ENCODE measurements around the gene LMTK3. TPM values are rescaled to one million over a fixed set of nuclear protein-coding genes. Genes with fewer than 3 reads are reported as not detected.
"Not testable (repeated sequence)": the region's sequence is repeated elsewhere in the genome, so short reads cannot be mapped to it uniquely, and the experiment has no call there.

Gene LMTK3
- total RNA-seq, 1 donor from 2014 or later, result 0.43 TPM

DNA sequence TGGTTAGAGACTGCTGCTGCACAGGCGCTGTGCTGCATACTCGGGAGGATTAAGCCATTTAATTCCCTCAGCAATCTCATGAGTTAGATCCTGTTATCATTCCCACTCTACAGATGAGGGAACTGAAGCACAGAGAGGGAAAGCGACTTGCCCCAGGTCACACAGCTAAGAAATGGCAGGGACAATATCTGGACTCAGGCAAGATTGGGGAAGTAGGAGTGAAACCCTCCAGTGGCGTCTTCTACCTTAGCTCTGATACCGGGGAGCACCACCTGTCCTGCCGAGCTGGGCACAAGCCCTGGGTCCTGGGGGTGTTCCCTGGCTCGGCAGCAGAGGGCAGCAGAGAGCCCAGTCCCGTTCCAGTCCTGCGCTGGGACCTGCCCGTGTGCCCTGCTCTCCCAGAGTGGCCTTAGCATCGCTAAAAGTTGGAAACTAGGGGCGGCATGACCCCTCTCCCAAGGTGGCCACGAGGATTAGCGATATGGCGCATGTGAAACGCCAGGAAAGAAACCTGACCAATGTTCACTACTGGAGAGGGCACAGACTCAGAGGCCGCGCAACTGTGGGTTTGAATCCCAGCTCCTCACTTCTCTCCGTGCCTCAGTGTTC lies 21.9 kb downstream of the LMTK3 start:
- peak; percentile 81 for ATAC-seq
- peak; percentile 82 for DNase-seq (ENCODE audit: low spot score)

DNA sequence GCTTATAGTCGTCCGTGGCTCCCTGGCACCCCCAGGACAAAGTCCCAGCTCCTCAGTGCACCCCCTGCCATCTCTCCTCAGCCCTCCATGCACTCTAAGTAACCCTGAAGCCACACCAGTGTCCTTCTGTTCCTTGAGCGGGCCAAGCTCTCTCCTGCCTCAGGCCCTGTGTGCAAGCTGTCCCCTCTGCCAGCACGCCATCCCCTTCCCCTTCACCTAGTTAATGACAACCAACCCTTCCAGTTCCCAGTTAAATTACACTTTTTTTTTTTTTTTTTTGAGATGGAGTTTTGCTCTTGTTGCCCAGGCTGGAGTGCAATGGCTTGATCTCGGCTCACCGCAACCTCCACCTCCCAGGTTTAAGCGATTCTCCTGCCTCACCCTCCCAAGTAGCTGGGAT lies 23.2 kb downstream of the LMTK3 start:
- DNase-seq (ENCODE audit: low spot score); ATAC-seq: not testable (repeated sequence)

DNA sequence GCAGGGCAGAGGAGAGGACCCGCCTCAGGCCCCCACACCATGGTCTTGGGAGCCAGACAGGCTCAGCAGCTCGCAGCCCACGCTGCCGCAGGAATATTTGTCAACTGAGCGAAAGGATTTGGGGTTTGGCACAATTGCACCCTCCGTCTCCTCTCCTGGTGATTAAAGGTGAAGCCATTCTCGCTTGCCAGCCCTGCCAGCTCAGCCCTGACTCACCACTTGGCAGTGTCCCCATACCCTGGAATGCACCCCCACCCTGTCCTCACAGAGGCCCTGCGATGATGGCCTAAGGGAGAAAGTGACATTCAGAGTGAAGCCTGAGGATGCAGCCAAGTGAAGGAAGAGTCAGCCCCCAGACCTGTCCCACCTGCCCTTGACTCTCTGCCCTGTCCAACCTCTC lies 23.7 kb downstream of the LMTK3 start:
- ATAC-seq, result peak; percentile 19
- DNase-seq (ENCODE audit: low spot score), result no peak

DNA sequence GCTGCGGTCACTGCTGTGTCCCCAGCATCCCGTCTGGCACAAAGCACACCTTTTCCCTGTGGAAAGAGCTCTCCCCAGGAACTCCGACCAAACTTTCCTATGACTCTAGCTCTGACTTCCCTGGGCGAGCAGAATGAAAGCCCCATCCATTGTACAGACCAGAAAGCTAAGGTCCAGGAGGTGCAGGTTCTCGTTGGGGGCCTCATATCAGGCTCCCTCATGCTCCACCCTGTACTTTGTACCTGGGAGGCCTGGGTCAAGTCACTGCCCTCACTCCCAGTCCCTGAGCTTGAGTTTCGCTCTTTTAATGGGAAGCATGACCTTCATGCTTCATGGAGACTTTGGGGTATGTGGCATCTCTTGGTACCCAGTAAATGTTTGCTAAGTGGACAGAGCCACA lies 24.1 kb downstream of the LMTK3 start:
- no peak for DNase-seq (ENCODE audit: low spot score)
- no peak for ATAC-seq

DNA sequence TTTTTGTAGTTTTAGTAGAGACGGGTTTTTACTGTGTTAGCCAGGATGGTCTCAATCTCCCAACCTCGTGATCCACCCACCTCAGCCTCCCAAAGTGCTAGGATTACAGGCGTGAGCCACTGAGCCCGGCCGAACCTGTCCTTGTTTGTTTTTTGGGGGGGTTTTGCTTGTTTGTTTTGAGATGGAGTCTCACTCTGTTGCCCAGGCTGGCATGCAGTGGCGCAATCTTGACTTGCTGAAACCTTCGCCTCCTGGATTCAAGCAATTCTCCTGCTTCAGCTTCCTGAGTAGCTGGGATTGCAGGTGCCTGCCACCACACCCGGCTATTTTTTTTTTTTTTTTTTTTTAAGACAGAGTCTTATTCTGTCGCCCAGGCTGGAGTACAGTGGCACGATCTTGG lies 24.9 kb downstream of the LMTK3 start:
- not testable (repeated sequence) for ATAC-seq; DNase-seq (ENCODE audit: low spot score)

DNA sequence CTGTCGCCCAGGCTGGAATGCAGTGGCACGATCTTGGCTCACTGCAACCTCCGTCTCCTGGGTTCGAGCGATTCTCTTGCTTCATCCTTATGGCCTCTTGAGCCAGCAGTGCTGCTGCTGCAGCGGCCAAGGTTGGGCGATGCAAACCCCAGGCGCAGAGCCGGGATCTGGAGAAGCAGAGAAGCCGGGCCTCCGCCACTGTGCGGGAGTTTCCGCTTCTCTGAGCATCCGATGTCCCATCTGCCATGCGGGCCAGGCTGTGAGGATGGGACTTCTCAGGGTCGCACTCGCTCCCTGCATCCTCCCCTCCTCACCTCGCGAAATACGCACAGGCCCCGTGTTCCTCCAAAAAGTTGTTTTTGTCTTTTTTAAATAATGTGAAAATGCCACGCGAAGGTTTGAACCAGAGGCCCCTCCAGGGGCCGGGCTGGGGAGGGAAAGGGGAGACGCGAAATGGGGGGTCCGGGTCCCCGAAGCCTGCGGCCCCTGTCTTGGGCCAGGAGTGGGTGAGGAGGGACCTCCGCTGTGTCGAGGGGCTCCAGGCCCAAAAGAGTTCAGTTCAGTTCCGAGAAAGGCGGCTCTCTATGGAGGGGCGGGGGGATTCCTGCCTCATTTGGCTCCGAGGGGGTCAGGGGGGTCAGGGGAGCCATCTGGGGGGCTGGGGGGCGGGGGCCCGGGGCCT lies 26.6 kb downstream of the LMTK3 start:
- ATAC-seq (no peak), DNase-seq (ENCODE audit: low spot score) (no peak)

DNA sequence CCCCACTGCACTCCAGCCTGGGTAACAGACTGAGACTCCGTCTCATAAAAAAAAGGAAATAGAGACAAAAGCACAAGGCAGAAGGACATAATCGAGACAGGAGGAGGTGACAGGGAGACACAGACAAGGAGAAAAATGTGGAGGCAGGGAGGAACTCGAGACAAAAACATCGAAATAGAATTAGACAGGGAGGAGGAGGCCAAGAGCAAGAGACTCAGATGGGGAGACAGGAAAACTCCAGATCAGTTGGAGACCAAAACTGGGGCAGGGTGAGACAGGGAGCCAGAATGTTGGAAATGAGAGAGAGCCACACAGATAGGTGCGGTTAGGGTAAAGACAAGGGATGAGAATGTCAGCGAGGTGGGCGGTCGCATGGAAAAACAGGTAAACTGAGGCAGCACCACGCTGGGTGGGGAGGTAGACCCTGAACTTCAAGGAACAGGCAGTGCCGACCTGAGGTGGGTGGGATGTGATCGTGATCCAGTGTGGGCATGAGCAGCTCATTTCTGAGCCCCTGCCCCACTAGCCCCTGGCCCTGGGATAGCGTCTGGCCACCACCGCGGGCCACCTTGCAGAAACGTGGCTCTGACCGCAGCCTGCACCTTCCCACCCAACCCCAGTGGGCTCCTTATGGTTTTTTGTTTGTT lies 27.3 kb downstream of the LMTK3 start:
- DNase-seq (ENCODE audit: low spot score) (no peak), ATAC-seq (no peak)

DNA sequence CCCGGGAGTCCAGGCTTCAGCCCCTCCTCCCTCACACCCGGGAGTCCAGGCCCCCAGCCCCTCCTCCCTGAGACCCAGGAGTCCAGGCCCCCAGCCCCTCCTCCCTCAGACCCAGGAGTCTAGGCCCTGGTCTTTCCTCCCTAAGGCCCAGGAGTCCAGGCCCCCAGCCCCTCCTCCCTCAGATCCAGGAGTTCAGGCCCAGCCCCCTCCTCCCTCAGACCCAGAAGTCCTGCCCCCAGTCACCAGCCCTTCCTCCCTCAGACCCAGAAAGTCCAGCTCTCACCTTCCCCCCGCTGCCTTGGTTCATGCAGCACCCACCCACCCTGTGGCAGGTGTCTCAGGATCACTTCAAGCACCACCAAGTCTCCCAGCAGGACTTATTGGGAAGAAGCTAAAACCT lies 28.3 kb downstream of the LMTK3 start:
- ATAC-seq, result no peak
- DNase-seq (ENCODE audit: low spot score), result no peak

DNA sequence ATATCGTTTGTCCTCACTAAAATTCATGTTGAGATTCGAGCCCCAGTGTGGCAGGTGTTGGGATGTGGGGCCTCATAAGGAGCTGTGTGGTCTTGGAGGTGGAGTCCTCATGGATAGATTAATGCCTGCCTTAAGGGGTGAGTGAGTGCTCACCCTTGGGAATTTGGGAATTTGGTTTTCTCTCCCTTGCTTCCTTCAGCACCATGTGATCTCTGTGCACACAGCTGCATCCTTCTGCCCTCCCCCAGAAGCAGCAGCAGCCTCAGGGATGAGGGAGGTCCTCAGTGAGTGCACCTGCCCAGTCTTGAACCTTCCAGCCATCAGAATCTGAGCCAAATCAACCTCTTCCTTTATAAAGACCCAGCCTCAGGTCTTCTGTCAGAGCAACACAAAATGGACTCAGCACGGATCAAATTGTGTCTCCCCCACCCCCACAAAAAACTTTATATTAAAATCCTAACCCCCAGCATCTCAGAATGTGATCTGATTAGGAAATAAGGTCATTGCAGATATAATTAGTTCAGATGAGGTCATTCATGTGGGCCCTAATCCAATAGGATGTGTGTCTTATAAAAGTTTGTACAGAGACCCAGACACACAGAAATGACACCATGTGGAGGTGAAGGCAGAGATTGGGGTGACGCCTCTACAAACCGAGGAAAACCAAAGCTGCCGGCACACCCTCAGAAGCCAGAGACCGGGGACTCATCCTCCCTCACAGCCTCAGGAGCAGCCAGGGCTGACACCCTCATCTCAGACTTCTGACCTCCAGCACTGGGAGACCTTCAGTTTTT lies 29.6 kb downstream of the LMTK3 start:
- ATAC-seq, result no peak
- no peak for DNase-seq (ENCODE audit: low spot score)

DNA sequence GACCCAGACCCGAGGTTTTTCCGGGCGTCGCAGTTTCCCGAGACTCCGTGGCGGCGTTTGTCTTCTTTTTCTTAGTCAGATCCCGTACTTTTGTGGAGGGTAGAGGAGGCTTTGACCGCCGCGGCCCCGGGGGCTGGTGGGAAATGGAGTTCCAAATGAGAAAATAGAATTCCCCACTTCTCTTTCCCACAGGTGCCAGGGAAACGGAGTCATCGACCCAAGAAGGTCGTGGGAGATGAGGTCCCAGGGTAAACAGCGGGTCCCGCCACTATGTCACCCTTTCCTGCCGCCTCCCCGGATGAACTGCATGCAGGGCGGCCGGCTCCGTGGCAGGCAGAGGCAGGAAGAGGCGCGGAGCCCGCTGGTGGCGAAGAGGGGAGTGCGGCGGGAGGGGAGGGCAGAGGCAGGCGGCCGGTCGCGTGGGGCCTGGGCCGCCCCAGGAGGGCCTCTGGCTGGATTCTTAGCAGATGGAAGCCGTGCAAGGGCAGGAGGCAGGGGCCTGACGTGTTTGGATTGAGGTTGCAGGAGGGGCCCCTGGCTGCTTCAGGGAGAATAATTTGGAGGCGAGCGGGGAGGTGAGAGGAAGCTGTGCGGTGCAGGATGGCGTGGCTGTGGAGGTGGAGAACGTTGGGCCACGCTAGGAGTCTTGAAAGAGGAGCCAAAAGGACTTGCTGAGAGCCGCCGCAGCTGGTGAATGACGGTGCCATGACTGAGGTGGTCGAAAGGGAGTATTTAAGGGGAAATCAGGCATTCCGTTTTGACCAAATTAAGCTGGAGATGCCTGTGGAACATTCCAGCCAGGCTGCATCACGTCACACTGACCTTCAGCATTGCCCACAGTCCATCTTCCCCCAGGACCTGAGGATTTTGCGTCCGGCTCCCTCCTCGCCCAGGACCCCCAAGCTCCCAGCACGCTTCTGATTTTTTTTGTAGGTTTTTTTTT lies 30.8 kb downstream of the LMTK3 start:
- ATAC-seq (peak; percentile 70), DNase-seq (ENCODE audit: low spot score) (no peak)

DNA sequence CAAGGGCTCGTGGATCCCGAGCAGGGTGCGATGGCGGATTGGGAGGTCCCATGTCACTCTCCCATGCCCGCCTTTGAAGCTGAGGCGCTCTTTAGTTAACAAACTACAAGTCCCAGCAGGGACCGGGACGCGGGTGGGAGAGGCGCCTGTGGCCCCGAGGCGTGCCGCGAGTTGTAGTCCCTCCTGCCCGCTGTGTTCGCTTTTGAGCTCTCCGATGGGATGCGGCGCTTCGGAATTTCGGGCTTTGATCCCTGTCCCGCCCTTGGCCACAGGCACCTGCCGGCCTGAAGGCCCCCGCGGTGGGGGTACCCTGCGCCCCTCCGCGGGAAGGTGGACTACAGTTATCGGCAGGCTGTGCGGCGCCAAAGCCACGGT lies 31.5 kb downstream of the LMTK3 start:
- peak; percentile 74 for ATAC-seq

DNA sequence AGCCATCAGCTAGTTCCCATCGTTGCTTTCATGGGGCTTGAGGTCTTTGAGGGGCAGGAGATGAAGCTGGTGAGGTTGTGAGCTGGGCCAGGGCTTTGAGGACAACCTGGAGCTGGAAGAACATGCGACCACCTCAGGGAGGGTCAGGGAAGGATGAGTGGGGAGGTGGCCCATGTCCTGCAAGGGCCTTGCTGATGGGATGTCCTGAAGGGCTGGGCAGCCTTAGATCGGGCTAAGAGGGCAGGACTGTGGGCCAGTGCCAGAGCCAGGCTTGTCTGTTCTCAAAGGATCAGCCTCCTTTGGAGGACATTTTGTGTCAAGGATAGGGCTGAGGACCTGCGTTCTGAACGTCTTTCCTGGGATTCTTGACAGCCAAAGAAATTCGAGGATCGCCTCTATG lies 31.9 kb downstream of the LMTK3 start:
- DNase-seq (ENCODE audit: low spot score) (no peak), ATAC-seq (peak; percentile 4)

More for the DNA sequence above, 31.5 kb downstream of the LMTK3 start:
- no peak for DNase-seq (ENCODE audit: low spot score)

DNA sequence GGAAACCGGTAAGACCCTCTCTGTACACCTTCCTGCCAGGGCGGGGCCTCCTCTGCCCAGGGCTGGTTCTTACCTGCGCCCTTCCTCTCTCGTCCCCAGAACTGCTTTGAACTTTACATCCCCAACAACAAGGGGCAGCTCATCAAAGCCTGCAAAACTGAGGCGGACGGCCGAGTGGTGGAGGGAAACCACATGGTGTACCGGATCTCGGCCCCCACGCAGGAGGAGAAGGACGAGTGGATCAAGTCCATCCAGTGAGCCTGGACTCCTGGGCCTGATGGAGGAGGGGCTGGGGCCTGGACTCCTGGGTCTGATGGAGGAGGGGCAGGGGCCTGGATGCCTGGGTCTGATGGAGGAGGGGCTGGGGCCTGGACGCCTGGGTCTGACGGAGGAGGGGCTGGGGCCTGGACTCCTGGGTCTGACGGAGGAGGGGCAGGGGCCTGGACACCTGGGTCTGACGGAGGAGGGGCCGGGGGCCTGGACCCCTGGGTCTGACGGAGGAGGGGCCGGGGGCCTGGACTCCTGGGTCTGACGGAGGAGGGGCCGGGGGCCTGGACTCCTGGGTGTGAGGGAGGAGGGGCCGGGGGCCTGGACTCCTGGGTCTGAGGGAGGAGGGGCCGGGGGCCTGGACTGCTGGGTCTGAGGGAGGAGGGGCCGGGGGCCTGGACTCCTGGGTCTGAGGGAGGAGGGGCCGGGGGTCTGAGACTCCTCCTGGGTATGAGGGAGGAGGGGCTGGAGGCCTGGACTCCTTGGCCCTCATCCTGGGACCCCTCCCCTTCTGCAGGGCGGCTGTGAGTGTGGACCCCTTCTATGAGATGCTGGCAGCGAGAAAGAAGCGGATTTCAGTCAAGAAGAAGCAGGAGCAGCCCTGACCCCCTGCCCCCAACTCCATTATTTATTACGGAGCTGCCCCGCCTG lies 33.0 kb downstream of the LMTK3 start:
- DNase-seq (ENCODE audit: low spot score) (no peak), ATAC-seq (no peak)

DNA sequence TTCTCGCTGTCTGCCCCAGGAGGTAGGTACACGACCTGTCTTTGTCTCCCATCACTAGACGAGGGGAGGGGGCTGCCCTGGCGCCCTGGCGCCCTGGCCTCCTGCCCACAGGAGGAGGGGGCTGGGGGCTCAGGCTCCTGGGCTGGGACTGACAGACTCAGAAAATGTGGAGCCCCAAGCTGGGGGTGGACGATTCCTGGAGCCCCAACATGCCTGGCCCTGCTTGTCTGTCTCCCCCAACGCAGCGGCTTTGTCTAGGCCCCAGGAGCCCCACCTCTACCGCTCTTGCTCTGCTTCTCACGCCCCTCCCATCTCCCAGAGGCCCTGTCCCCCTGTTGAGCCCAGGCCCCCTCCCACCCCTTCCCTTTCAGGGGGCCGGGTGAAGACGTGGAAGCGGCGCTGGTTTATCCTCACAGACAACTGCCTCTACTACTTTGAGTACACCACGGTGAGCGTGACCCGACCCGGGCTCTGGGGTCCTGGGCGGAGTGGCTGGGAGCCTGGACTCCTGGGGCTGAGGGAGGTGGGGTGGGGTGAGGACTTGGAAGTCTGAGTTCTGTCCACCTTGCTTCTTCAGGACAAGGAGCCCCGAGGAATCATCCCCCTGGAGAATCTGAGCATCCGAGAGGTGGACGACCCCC lies 33.8 kb downstream of the LMTK3 start:
- no peak for ATAC-seq
- DNase-seq (ENCODE audit: low spot score), result no peak

DNA sequence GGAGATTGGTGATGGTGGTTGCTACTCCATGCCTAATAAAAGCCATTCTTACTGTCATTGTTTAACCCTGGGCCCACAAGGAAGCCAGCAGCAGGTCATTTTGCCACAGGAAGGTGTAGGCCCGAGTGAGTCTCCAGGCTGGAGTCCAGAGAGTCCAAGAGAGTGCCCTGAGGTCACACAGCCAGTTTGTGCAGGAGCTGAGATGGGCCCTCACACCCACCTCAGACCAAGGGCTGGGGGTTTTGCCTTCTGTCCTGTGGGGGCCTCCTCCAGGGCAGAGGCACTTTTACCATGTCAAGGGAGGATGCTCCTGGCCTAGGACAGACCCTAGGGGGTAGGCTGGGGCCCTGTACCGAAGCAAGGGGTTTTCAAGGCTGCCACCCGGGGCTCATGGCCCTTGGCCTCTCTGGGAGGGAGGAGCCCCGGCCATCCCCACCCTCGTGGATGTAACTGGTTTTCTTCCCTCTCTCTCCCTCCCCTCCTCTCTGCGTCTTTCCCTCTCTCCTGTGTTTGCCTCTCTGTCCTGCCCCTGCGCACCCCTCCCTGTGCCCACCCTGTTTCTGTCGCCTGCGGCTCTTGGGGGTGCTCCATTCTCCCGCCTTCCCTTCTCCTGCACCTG lies 34.5 kb downstream of the LMTK3 start:
- ATAC-seq (no peak), DNase-seq (ENCODE audit: low spot score) (no peak)

DNA sequence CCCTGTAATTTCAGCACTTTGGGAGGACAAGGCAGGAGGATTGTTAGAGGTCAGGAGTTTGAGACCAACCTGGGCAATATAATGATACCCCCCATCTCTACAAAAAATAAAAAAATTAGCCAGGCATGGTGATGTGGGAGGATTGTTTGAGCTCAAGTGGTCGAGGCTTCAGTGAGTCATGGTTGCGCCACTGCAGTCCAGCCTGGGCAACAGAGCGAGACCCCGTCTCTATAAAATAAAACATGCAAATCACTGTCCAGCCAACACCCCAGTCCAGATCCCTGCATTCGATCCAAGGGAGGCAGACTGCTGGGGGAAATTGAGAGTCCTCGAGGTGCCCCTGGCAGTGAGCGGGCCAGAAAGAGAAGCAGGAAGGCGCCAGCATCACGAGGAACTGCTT lies 35.5 kb downstream of the LMTK3 start:
- ATAC-seq (no peak), DNase-seq (ENCODE audit: low spot score) (no peak)

DNA sequence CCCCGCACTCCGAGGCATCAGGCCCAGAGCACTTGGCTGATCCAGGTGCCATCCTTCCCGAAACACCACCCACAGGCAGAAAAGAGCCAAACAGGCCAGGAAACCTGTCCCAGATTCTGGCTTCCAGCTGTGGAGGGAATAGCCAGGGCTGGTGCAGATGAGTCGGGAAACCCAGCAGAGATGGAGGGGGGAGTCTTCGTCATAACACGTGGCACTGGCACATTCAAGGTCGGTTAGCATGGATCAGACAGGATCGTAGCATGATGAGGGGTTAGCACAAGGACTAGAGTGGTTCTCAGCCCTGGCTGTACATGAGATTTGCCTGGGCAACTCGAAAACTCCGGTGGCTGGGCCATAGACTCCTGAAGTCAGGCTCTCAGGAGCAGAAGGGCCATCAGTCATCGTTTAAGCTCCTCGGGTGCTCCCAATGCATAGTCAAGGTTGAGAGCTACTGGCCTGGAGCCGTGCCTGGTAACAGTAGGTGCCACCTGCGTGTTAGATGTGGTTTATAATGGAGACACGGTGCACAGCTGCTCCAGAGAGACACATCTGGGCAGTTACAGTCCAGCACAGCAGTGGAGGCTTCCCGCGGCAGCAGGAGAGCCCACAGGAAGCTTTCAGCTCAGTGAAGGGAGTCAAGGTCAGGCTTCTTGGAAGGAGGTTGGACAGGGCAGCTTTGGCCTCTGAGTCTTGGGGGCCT lies 36.1 kb downstream of the LMTK3 start:
- DNase-seq (ENCODE audit: low spot score) (no peak), ATAC-seq (no peak)

DNA sequence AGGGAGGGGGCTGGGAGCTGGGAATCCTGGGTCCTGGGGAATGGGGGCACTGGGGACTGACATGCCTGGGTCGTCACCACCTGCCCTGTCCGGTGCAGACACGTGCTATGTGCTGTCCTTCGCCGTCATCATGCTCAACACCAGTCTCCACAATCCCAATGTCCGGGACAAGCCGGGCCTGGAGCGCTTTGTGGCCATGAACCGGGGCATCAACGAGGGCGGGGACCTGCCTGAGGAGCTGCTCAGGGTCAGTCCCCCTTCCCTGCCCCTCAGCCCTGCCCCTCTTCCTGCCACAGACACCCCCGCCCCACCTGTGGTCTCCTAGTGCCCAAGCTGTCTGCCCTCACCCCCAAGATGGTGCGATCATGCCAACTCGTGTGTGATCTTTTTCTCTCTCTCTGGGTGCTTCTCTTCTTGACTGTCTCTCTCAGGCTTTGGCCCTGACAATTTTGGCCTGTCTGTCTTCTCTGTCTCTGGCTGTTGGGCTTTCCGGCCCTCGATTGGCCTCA lies 37.5 kb downstream of the LMTK3 start:
- DNase-seq (ENCODE audit: low spot score), result no peak
- no peak for ATAC-seq

All from left lobe of liver (tissue), 2 donors.